Kidney tubule cell (primary cell): Measurements from ENCODE around the gene NID2.

Source experiments
- DNase-seq: peaks from one replicate; pipeline ENCODE4 v3.0.0-alpha.2; 2018; ENCODE audit warnings: low spot score

Gene NID2

GRCh38 chr14:52079239-52079959 is 10.5 kb upstream of the NID2 start:
- peak; percentile 60 for DNase-seq

GRCh38 chr14:52078721-52079120 is 9.9 kb upstream of the NID2 start:
- no peak for DNase-seq

- DNase-seq, result peak; percentile 45
Measured at GRCh38 chr14:52078095-52078531, 9.3 kb upstream of the NID2 start.

GRCh38 chr14:52077256-52077979 is 8.6 kb upstream of the NID2 start:
- no peak for DNase-seq

GRCh38 chr14:52076334-52076733 is 7.5 kb upstream of the NID2 start:
- peak; percentile 38 for DNase-seq

GRCh38 chr14:52075371-52075770 is 6.5 kb upstream of the NID2 start:
- DNase-seq, result no peak

- DNase-seq, result no peak
Measured at GRCh38 chr14:52073251-52073650, 4.4 kb upstream of the NID2 start.

GRCh38 chr14:52072266-52072780 is 3.5 kb upstream of the NID2 start:
- no peak for DNase-seq

GRCh38 chr14:52071675-52072074 is 2.8 kb upstream of the NID2 start:
- DNase-seq, result no peak

GRCh38 chr14:52070051-52070431 is 1.2 kb upstream of the NID2 start:
- DNase-seq, result no peak

- no peak for DNase-seq
Measured at GRCh38 chr14:52069307-52070050, 620 bp upstream of the NID2 start.

GRCh38 chr14:52067873-52068614 is 815 bp downstream of the NID2 start:
- peak; percentile 28 for DNase-seq

- no peak for DNase-seq
Measured at GRCh38 chr14:52064174-52064573, 4.7 kb downstream of the NID2 start.

- no peak for DNase-seq
Measured at GRCh38 chr14:52063052-52063462, 5.8 kb downstream of the NID2 start.

GRCh38 chr14:52061890-52062289 is 7.0 kb downstream of the NID2 start:
- no peak for DNase-seq

- no peak for DNase-seq
Measured at GRCh38 chr14:52061390-52061789, 7.5 kb downstream of the NID2 start.

- DNase-seq, result no peak
Measured at GRCh38 chr14:52060080-52060479, 8.8 kb downstream of the NID2 start.

- peak; percentile 75 for DNase-seq
Measured at GRCh38 chr14:52059649-52060048, 9.2 kb downstream of the NID2 start.

- DNase-seq, result no peak
Measured at GRCh38 chr14:52058341-52058740, 10.5 kb downstream of the NID2 start.

GRCh38 chr14:52055167-52055566 is 13.7 kb downstream of the NID2 start:
- DNase-seq, result no peak

GRCh38 chr14:52054678-52055077 is 14.2 kb downstream of the NID2 start:
- DNase-seq, result no peak

GRCh38 chr14:52053044-52053443 is 15.8 kb downstream of the NID2 start:
- peak; percentile 20 for DNase-seq
